ENCODE data around the gene CCDC124.
"Not testable (repeated sequence)": the region's sequence is repeated elsewhere in the genome, so short reads cannot be mapped to it uniquely, and the experiment has no call there.

GRCh38 chr19:17918151-17918550, 14.7 kb upstream of the CCDC124 start:
- TF ChIP-seq CTCF, POLR2A (IDR thresholded peaks at IDR 0.05): not testable (repeated sequence)

Data from right lobe of liver (tissue), 4 donors.